Peyer's patch (tissue), 4 donors: Measurements from ENCODE around the gene GYS1. TPM values are rescaled to one million over a fixed set of nuclear protein-coding genes. Genes with fewer than 3 reads are reported as not detected.
"Not testable (repeated sequence)": the region's sequence is repeated elsewhere in the genome, so short reads cannot be mapped to it uniquely, and the experiment has no call there.

Source experiments
- DNase-seq, 3 donors: peaks; one replicate each; pipeline ENCODE4 v3.0.0-alpha.2; 2017 to 2019
- H3K27ac ChIP-seq, 4 donors: fragments of 200-600 bp; sonication (generic); one replicate each; pipeline ENCODE4 v1.5.1; 2016 to 2019
- H3K27me3 ChIP-seq, 2 donors: fragments of 200-600 bp; sonication (generic); one replicate each; pipeline ENCODE4 v1.5.1; 2019
- H3K36me3 ChIP-seq, 3 donors: fragments of 200-600 bp; sonication (generic); one replicate each; pipeline ENCODE4 v1.5.1; 2016 to 2019
- H3K4me1 ChIP-seq, 4 donors: fragments of 200-600 bp; sonication (generic); one replicate each; pipeline ENCODE4 v1.5.1; 2016 to 2019
- H3K4me3 ChIP-seq, 4 donors: fragments of 200-600 bp; sonication (generic); 1 replicate in 3 of 4; 2 replicates in 1 of 4; pipeline ENCODE4 v1.5.1; 2016 to 2019; ENCODE audit warnings: mild to moderate bottlenecking in 1 of 4
- H3K9me3 ChIP-seq, 4 donors: fragments of 200-600 bp; sonication (generic); one replicate each; pipeline ENCODE4 v1.5.1; 2016 to 2019; ENCODE audit warnings: mild to moderate bottlenecking in 1 of 4
- CTCF ChIP-seq, 6 experiments: fragments of 450-650 bp in 4 of 6; fragments of 200-600 bp in 2 of 6; sonication (generic) in 1 of 6; IDR thresholded peaks; one replicate each; pipeline ENCODE4 v1.5.1; 2017 to 2019; ENCODE audit warnings: antibody characterized with exemption in 6 of 6, mild to moderate bottlenecking in 3 of 6, moderate library complexity in 1 of 6
- POLR2A ChIP-seq, 2 donors: fragments of 450-650 bp; IDR thresholded peaks; one replicate each; pipeline ENCODE4 v1.5.1; 2017; ENCODE audit warnings: antibody characterized with exemption in 2 of 2, mild to moderate bottlenecking in 2 of 2, moderate library complexity in 2 of 2
- total RNA-seq, 4 donors: library from RNA; depleted of rRNA; stranded (reverse); fragments of >200 nt; gene quantifications; one replicate each; pipeline ENCODE4 v1.1.0, GENCODE V29; 2016

Gene GYS1
- total RNA-seq, 4 donors from 2014 or later = 24.8 to 61.8 (median 44.0) TPM

GRCh38 chr19:49020931-49021895 is 28.1 kb upstream of the GYS1 start:
- peaks cover 0 to 26% (median 9%) of the 10 kb centered on the region in 4 donors for H3K4me1 ChIP-seq
- no peaks in the 10 kb centered on the region for H3K36me3 ChIP-seq
- H3K27me3 ChIP-seq = peaks cover 0 to 4% of the 10 kb centered on the region in 2 donors
- no peak overlapping the region for H3K27ac ChIP-seq
- no peaks in the 10 kb centered on the region for H3K9me3 ChIP-seq
- TF ChIP-seq CTCF (IDR thresholded peaks at IDR 0.05) = no peak
- TF ChIP-seq POLR2A (IDR thresholded peaks at IDR 0.05) = no peak
- no peak for DNase-seq
- no peak overlapping the region for H3K4me3 ChIP-seq

DNA sequence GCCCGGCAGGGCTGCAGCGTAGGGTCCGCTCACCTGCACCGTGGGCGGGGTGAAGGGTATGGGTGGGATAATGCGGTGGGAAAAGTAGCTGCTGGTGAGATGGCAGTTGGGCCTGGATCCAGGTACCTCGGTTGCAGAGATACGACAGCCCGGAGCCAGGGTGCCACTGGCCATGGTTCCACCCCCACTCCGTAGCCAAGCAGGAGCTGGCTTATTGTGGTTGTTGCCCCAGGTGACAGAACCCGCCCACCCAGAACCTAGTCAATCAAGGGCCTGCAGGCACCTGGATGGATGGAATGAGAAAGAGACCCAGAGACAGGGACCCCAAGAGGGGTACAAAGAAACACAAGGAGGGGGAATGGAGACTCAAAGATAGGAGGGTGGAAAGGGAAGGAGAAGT is 27.2 kb upstream of the GYS1 start:
- Histone ChIP-seq H3K36me3 (peaks cover 0 to 2% (median 0%) of the 10 kb centered on the region in 3 donors), H3K9me3 (no peaks in the 10 kb centered on the region), H3K27me3 (peaks cover 0 to 4% of the 10 kb centered on the region in 2 donors), H3K4me1 (peaks cover 0 to 26% (median 9%) of the 10 kb centered on the region in 4 donors), H3K4me3 (no peak overlapping the region), H3K27ac (no peak overlapping the region)
- no peak for DNase-seq
- no peak for TF ChIP-seq CTCF (IDR thresholded peaks at IDR 0.05)

GRCh38 chr19:49019242-49019932 is 26.3 kb upstream of the GYS1 start:
- Histone ChIP-seq H3K4me3 (peak overlapping the region; percentile 35 to 63 (median 56)), H3K27me3 (peaks cover 0 to 4% of the 10 kb centered on the region in 2 donors), H3K4me1 (peaks cover 0 to 26% (median 9%) of the 10 kb centered on the region in 4 donors), H3K36me3 (peaks cover 0 to 4% (median 0%) of the 10 kb centered on the region in 3 donors), H3K9me3 (no peaks in the 10 kb centered on the region), H3K27ac (no peak overlapping the region)
- TF ChIP-seq POLR2A (IDR thresholded peaks at IDR 0.05) (peak; percentile 11 to 33), CTCF (IDR thresholded peaks at IDR 0.05) (peak in 1 of 6 experiments; percentile 8)
- peak; percentile 71 to 89 (median 87) for DNase-seq

DNA sequence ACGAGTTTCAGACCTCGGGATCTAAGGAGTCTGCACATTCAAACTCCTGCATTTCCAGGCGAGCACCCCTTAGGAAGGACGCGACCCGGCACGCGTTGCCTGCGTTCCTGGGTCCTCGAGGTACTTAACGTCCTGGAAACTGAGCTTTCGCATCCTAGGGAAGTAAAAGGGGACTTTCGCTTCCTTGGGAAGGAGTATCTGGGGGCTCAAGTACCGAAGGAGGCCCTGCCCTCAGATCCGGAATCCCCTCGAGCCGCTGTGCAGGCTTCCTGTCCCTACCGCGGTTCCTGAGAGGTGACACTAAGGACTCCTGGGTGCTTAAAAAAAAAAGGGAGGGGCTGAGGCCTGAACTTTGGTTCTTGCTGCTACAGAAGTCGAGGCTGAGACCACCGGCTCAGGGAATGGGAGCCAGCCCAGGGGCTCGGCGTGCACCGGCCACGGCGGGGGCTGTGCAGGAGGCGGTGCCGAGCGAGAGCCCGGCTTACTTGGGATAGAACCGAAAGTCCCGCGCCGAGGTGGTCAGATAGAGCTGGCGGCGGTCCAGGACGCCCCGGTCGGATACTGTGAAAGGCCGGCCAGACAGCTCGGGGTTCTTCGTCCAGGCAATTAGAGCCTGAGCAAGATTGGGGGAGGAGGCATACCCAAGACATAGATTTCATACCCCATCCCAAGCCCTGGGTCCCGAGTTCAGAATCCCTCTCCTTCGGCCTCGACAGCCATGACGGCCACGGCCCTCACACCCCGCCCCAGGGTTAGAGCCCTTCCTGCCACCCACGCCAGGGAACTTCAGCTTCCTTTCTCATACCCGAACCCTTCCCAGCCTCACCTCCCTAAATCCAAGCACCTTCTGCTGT is 25.5 kb upstream of the GYS1 start:
- not testable (repeated sequence) for H3K9me3 ChIP-seq, H3K36me3 ChIP-seq, H3K27me3 ChIP-seq
- Histone ChIP-seq H3K4me3 (peak overlapping the region; percentile 35 to 63 (median 56)), H3K27ac (peak overlapping the region in 1 of 4 donors; percentile 64), H3K4me1 (peaks cover 0 to 26% (median 9%) of the 10 kb centered on the region in 4 donors)
- peak in 2 of 3 donors; percentile 44 to 55 for DNase-seq

GRCh38 chr19:49017666-49018351 is 24.7 kb upstream of the GYS1 start:
- TF ChIP-seq CTCF (IDR thresholded peaks at IDR 0.05) (peak; percentile 36 to 55 (median 46)), POLR2A (IDR thresholded peaks at IDR 0.05) (peak in 1 of 2 donors; percentile 55)
- peaks cover 0 to 4% of the 10 kb centered on the region in 2 donors for H3K27me3 ChIP-seq
- H3K36me3 ChIP-seq = peaks cover 0 to 4% (median 0%) of the 10 kb centered on the region in 3 donors
- peaks cover 0 to 26% (median 9%) of the 10 kb centered on the region in 4 donors for H3K4me1 ChIP-seq
- DNase-seq = peak; percentile 49 to 84 (median 75)
- H3K4me3 ChIP-seq = peak overlapping the region; percentile 35 to 63 (median 56)
- H3K27ac ChIP-seq = peak overlapping the region in 3 of 4 donors; percentile 4 to 64 (median 51)
- H3K9me3 ChIP-seq = no peaks in the 10 kb centered on the region
